Osteocyte (in vitro differentiated cells): ENCODE measurements around the gene PPDPF. TPM values are rescaled to one million over a fixed set of nuclear protein-coding genes. Genes with fewer than 3 reads are reported as not detected.
A peak's percentile ranks its signal among the peaks of the same experiment; 100 is the strongest.

Source experiments
- DNase-seq: peaks from one replicate; pipeline ENCODE4 v3.0.0; 2021; ENCODE audit warnings: mixed read lengths; ENCODE audit not compliant: unreplicated experiment; ENCODE audit errors: extremely low spot score
- H3K27ac Mint-ChIP-seq: one replicate; pipeline ENCODE4 v1.8.0; 2021; ENCODE audit warnings: mild to moderate bottlenecking, mixed read lengths; ENCODE audit not compliant: unreplicated experiment
- H3K27me3 Mint-ChIP-seq: one replicate; pipeline ENCODE4 v1.8.0; 2021; ENCODE audit warnings: mixed read lengths; ENCODE audit not compliant: unreplicated experiment
- H3K36me3 Mint-ChIP-seq: one replicate; pipeline ENCODE4 v1.8.0; 2021; ENCODE audit warnings: mixed read lengths; ENCODE audit not compliant: unreplicated experiment
- H3K4me1 Mint-ChIP-seq: one replicate; pipeline ENCODE4 v1.8.0; 2021; ENCODE audit warnings: mixed read lengths; ENCODE audit not compliant: unreplicated experiment
- H3K4me3 Mint-ChIP-seq: one replicate; pipeline ENCODE4 v1.8.0; 2021; ENCODE audit warnings: mild to moderate bottlenecking, moderate library complexity, mixed read lengths; ENCODE audit not compliant: unreplicated experiment
- H3K9me3 Mint-ChIP-seq: one replicate; pipeline ENCODE4 v1.8.0; 2021; ENCODE audit warnings: mixed read lengths; ENCODE audit not compliant: unreplicated experiment
- CTCF ChIP-seq: fragments of 200-600 bp; sonication (generic); IDR thresholded peaks from 2 replicates; pipeline ENCODE4 v1.5.0; 2021; ENCODE audit warnings: antibody characterized with exemption, mild to moderate bottlenecking, moderate library complexity
- total RNA-seq: library from RNA; stranded (reverse); gene quantifications from 2 replicates; pipeline ENCODE4 v1.2.1, GENCODE V29; 2021

PPDPF gene
- total RNA-seq, 1 donor from 2014 or later, result 239 TPM

GRCh38 chr20:63517376-63518309 is 2.9 kb upstream of the PPDPF start:
- no peak for TF ChIP-seq CTCF
- no peak overlapping the region for H3K27ac Mint-ChIP-seq
- peaks cover 11% of the 10 kb centered on the region for H3K27me3 Mint-ChIP-seq
- no peak for DNase-seq
- H3K36me3 Mint-ChIP-seq, result peaks cover 3% of the 10 kb centered on the region
- no peaks in the 10 kb centered on the region for H3K9me3 Mint-ChIP-seq
- H3K4me1 Mint-ChIP-seq, result peaks cover 14% of the 10 kb centered on the region
- peak overlapping the region; percentile 48 for H3K4me3 Mint-ChIP-seq

- Mint-ChIP-seq H3K4me1 (peaks cover 15% of the 10 kb centered on the region), H3K27ac (no peak overlapping the region), H3K36me3 (peaks cover 5% of the 10 kb centered on the region)
Measured at GRCh38 chr20:63518351-63518861, 2.2 kb upstream of the PPDPF start.

GRCh38 chr20:63518946-63519667 is 1.5 kb upstream of the PPDPF start:
- H3K4me3 Mint-ChIP-seq, result peak overlapping the region; percentile 66

More at GRCh38 chr20:63518351-63518861, 2.2 kb upstream of the PPDPF start:
- Mint-ChIP-seq H3K4me3 (no peak overlapping the region), H3K27me3 (peaks cover 5% of the 10 kb centered on the region), H3K9me3 (no peaks in the 10 kb centered on the region)
- TF ChIP-seq CTCF, result no peak
- no peak for DNase-seq

GRCh38 chr20:63519668-63520503 is 679 bp upstream of the PPDPF start:
- H3K4me1 Mint-ChIP-seq, result peaks cover 15% of the 10 kb centered on the region
- H3K27me3 Mint-ChIP-seq, result no peaks in the 10 kb centered on the region
- H3K36me3 Mint-ChIP-seq, result peaks cover 11% of the 10 kb centered on the region
- TF ChIP-seq CTCF, result peak; percentile 43
- no peaks in the 10 kb centered on the region for H3K9me3 Mint-ChIP-seq
- peak overlapping the region; percentile 50 for H3K27ac Mint-ChIP-seq
- H3K4me3 Mint-ChIP-seq, result peak overlapping the region; percentile 66
- DNase-seq, result no peak

More at GRCh38 chr20:63518946-63519667, 1.5 kb upstream of the PPDPF start:
- Mint-ChIP-seq H3K9me3 (no peaks in the 10 kb centered on the region), H3K27me3 (peaks cover 2% of the 10 kb centered on the region), H3K4me1 (peaks cover 15% of the 10 kb centered on the region), H3K27ac (peak overlapping the region; percentile 50), H3K36me3 (peaks cover 11% of the 10 kb centered on the region)
- TF ChIP-seq CTCF, result no peak
- DNase-seq, result no peak
